Cardiac fibroblast (primary cell): ENCODE measurements around the gene FAM163B.

Source experiments
- DNase-seq, 2 donors: peaks; one replicate each; pipeline versions ENCODE4 v3.0.0 to v3.0.0-alpha.2; 2010; ENCODE audit warnings: low read depth in 2 of 2
- H3K4me3 ChIP-seq, 2 donors: replicated peaks in 1 of 2; 1 replicate in 1 of 2; 2 replicates in 1 of 2; pipeline ENCODE4 v1.5.1; 2011; ENCODE audit warnings: low read depth in 2 of 2, low read length in 2 of 2, mild to moderate bottlenecking in 2 of 2, moderate library complexity in 1 of 2
- CTCF ChIP-seq: IDR thresholded peaks from one replicate; pipeline ENCODE4 v1.5.1; 2011; ENCODE audit warnings: low read depth, mild to moderate bottlenecking, low read length, inconsistent platforms

The FAM163B gene

GRCh38 chr9:133536536-133536935 lies 72.7 kb downstream of the FAM163B start:
- H3K4me3 ChIP-seq = no peak overlapping the region
- TF ChIP-seq CTCF = no peak
- no peak for DNase-seq

- no peak overlapping the region for H3K4me3 ChIP-seq
- DNase-seq = no peak
- no peak for TF ChIP-seq CTCF
Measured at GRCh38 chr9:133536080-133536479, 73.1 kb downstream of the FAM163B start.

GRCh38 chr9:133535306-133535877 lies 73.8 kb downstream of the FAM163B start:
- no peak for TF ChIP-seq CTCF
- DNase-seq = no peak
- peak overlapping the region in 1 of 2 donors; percentile 42 for H3K4me3 ChIP-seq

GRCh38 chr9:133534346-133535291 lies 74.6 kb downstream of the FAM163B start, which contains the start of gene ADAMTSL2:
Gene ADAMTSL2, plus strand, starts transcription at chr9:133534704. Its CDS starts 2,009 bp downstream, at chr9:133536713.
- TF ChIP-seq CTCF = no peak
- peak; percentile 64 to 87 for DNase-seq
- H3K4me3 ChIP-seq = peak within 1 kb of the TSS in 1 of 2 donors; percentile 42

GRCh38 chr9:133533857-133534256 lies 75.3 kb downstream of the FAM163B start:
- no peak overlapping the region for H3K4me3 ChIP-seq
- no peak for TF ChIP-seq CTCF
- peak; percentile 8 to 33 for DNase-seq

- TF ChIP-seq CTCF = peak; percentile 61
- H3K4me3 ChIP-seq = no peak overlapping the region
- peak; percentile 63 to 69 for DNase-seq
Measured at GRCh38 chr9:133532937-133533668, 76.1 kb downstream of the FAM163B start.
